GM12864 (cell line): ENCODE data around the gene TAS2R16.
"Not testable (repeated sequence)": the region's sequence is repeated elsewhere in the genome, so short reads cannot be mapped to it uniquely, and the experiment has no call there.

Source experiments
- DNase-seq: peaks from one replicate; pipeline ENCODE4 v3.0.0-alpha.2; 2011; ENCODE audit warnings: low read depth
- H3K4me3 ChIP-seq: 2 replicates; pipeline ENCODE4 v1.5.1; 2011; ENCODE audit warnings: mild to moderate bottlenecking, low read depth, low read length, control low read depth
- TF ChIP-seq, protein P1 (sequence below): IDR thresholded peaks from 2 replicates; pipeline ENCODE4 v1.5.1; 2011; ENCODE audit warnings: low read depth, mild to moderate bottlenecking, moderate library complexity, low read length, control low read depth, inconsistent platforms; ENCODE audit errors: missing control alignments

The TAS2R16 gene

DNA sequence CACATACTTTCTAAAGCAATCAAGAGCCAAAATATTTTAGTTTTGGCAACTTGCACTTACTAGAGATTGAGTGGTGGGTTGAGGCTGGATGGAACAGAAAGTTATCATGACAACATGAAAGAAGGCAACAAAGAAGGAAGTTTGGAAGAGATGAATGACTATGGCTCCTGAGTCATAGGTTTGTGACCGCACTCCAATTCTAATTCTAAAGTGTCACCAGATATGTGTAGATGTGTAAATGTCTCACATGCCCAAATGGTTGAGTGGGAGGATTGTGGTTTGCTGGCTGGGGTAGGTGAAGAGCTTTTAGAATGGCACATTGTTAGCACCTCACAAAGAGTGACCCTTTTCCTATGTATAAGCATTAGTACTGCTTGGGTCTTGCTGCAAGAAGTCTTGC lies 20.2 kb downstream of the TAS2R16 start:
- DNase-seq: no peak
- TF ChIP-seq, protein P1, sequence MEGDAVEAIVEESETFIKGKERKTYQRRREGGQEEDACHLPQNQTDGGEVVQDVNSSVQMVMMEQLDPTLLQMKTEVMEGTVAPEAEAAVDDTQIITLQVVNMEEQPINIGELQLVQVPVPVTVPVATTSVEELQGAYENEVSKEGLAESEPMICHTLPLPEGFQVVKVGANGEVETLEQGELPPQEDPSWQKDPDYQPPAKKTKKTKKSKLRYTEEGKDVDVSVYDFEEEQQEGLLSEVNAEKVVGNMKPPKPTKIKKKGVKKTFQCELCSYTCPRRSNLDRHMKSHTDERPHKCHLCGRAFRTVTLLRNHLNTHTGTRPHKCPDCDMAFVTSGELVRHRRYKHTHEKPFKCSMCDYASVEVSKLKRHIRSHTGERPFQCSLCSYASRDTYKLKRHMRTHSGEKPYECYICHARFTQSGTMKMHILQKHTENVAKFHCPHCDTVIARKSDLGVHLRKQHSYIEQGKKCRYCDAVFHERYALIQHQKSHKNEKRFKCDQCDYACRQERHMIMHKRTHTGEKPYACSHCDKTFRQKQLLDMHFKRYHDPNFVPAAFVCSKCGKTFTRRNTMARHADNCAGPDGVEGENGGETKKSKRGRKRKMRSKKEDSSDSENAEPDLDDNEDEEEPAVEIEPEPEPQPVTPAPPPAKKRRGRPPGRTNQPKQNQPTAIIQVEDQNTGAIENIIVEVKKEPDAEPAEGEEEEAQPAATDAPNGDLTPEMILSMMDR: no peak
- no peak overlapping the region for H3K4me3 ChIP-seq

DNA sequence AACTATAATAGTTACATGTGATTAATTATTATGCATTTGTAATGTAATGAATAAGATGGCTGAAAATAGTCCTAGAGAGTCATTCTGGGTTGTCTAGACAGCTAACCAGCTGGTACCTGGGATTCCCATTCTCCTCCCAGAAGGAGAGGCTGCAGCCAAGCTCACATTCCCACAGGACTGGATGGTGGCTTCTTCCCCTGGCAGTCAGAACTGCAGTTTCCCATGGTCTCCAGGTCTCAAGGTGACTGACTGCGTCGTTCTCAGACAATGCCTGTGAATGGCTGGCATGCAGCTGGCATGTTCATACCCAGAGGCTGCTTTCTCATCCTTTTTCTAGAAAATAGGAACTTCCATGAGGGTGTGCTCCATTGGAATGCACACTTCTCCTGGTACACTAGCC lies 21.3 kb downstream of the TAS2R16 start:
- no peak overlapping the region for H3K4me3 ChIP-seq
- DNase-seq: no peak
- TF ChIP-seq, protein P1: no peak

DNA sequence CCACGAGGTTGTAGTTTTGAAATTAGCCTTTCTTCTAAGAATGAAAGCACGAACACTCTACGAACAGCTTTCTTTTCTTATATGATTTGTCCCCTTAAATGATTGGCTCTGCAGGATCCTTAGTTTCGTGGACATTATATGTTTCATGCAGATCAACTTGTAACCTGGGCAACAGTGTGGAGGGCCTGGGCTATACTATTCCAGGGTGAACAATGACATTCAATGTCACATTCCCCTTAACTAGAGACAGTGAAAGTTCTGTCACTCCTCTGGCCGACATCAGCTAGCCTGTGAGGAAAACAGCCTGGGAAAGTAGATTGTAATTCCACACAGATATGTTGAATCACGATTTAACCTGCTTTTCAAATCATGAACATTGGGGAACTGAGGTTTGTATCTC lies 23.4 kb downstream of the TAS2R16 start:
- no peak overlapping the region for H3K4me3 ChIP-seq
- DNase-seq: no peak
- TF ChIP-seq, protein P1: no peak

DNA sequence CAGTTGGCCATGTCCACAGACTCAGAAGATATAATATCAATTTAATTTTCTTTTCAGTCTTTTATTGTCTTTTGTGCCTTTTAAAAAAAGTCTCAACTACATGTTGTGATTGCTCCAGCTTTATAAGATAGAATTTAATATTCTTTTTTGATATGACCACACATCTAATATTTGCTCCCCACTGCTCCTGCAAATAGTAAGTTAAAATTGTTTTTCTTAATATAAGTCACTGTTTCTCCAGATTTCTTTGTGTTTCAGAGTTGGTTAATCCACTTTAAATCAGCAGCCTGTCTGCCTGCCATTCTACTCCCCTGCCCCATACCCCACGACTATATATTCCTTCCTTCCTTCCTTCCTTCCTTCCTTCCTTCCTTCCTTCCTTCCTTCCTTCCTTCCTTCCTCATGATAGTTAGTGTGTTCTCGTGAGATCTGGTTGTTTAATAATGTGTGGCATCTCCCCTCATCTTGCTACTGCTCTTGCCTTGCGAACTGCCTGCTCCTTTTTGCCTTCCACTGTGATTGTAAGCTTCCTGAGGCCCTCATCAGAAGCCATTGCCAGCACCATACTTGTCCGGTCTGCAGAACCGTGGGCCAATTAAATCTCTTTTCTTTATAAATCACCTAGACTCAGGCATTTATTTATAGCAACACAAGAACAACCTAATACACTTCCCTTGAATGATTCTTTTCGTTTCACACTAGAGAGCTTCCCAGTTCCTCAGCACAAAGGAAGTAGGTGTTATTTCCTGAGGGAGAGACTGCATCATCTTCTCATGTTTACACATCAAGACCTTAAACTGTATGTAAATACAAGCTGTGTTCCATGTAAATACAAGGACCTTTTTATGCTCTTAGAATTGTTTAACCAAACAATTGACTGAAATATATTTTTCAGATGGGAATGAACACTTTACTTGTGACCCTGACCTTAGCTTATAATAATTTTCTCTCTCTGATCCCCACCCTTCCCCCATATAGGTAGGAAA lies 24.5 kb downstream of the TAS2R16 start:
- TF ChIP-seq, protein P1: no peak
- no peak for DNase-seq
- no peak overlapping the region for H3K4me3 ChIP-seq

DNA sequence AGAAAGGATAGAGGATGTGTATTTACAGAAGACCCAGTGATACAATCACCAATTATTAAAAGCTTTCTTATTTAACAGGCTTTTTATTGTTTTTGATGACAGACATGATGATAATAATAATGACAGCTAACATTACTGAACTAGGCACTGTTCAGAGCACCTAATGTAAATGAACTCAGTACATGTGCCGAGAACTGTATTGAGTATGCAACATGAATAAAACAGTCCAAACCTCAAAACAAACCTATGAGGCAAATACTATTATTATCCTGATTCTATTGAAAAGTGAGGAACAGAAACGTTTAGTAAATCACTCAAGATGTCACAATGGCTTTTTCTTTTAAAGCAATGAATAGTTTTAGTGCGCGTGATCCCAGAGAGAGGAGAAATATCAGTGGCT lies 27.1 kb downstream of the TAS2R16 start:
- no peak for DNase-seq
- TF ChIP-seq, protein P1: no peak
- no peak overlapping the region for H3K4me3 ChIP-seq

DNA sequence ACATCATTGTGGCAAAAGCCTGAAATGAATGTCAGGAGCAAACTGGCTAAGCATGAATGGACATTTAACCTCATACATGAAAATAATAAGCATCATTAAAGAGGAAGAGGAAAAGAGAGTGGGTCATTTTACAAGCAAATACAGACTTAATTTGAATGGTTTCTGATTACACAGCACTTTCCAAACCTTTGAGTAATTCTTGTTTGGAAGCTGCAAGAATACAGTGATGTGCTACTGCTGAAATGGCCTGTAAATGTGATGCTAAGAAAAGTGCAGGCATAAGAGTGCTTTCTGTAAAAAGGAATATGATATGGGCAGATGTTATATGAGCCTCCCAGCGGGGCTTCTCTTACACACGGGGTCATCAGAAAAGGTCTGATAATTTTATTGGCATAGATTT lies 30.2 kb downstream of the TAS2R16 start:
- TF ChIP-seq, protein P1: no peak
- no peak overlapping the region for H3K4me3 ChIP-seq
- no peak for DNase-seq

DNA sequence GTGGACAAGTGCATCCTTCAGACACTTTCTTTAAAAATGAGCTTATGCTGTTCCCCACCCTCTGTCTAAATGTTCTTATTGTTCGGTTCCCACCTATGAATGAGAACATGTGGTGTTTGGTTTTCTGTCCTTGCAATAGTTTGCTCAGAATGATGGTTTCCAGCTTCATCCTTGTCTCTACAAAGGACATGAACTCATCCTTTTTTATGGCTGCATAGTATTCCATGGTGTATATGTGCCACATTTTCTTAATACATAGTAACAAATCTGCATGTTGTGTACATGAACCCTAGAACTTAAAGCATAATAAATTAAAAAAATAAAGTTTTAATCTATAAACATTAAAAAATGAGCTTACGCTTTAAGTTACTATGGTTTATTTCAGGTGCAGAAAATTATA lies 41.8 kb downstream of the TAS2R16 start:
- not testable (repeated sequence) for H3K4me3 ChIP-seq, DNase-seq
